Activated CD8-positive, alpha-beta memory T cell treated with anti-CD3 and anti-CD28 coated beads, Interleukin-2, amount 10 ng/mL, durations not matched to agents 7 days and 5 days (primary cell): ENCODE data around the gene PRDM10. TPM values are rescaled to one million over a fixed set of nuclear protein-coding genes. Genes with fewer than 3 reads are reported as not detected.
"Not testable (repeated sequence)": the region's sequence is repeated elsewhere in the genome, so short reads cannot be mapped to it uniquely, and the experiment has no call there.

ENCODE experiments used
- ATAC-seq: fragments of 150-1000 bp; cut with Tn5 transposase; one replicate; pipeline ENCODE4 v1.10.0; 2021; ENCODE audit warnings: moderate library complexity
- CTCF ChIA-PET: fragments of 350-600 bp; sonication (Branson Sonifier 250); formaldehyde crosslinking; loops from one replicate; lab custom pipeline; 2021; ENCODE audit warnings: antibody characterized with exemption; lab: Charles Lee
- DNase-seq: peaks from one replicate; pipeline ENCODE4 v3.0.0-alpha.2; 2020
- H3K27ac Mint-ChIP-seq: one replicate; pipeline ENCODE4 v1.8.0; 2021; ENCODE audit warnings: mild to moderate bottlenecking, mixed read lengths
- H3K27me3 Mint-ChIP-seq: one replicate; pipeline ENCODE4 v1.8.0; 2021; ENCODE audit warnings: mixed read lengths
- H3K36me3 Mint-ChIP-seq: one replicate; pipeline ENCODE4 v1.8.0; 2021; ENCODE audit warnings: mild to moderate bottlenecking, mixed read lengths
- H3K4me1 Mint-ChIP-seq: one replicate; pipeline ENCODE4 v1.8.0; 2021; ENCODE audit warnings: mixed read lengths
- H3K4me3 Mint-ChIP-seq: one replicate; pipeline ENCODE4 v1.8.0; 2021; ENCODE audit warnings: mild to moderate bottlenecking, moderate library complexity, mixed read lengths
- H3K9me3 Mint-ChIP-seq: one replicate; pipeline ENCODE4 v1.8.0; 2022; ENCODE audit warnings: low read depth, mixed read lengths
- total RNA-seq, 2 experiments: library from RNA; stranded (reverse); gene quantifications; one replicate each; pipeline ENCODE4 v1.2.3, GENCODE V29; 2021

The PRDM10 gene
- total RNA-seq, 2 experiments from 2014 or later = 15.7 to 19.2 TPM

GRCh38 chr11:130031945-130032344, 29.3 kb upstream of the PRDM10 start:
- DNase-seq = no peak
- CTCF ChIA-PET = no interaction called here
- Mint-ChIP-seq H3K4me1 (no peaks in the 10 kb centered on the region), H3K36me3 (no peaks in the 10 kb centered on the region), H3K4me3 (no peak overlapping the region), H3K27me3 (peaks cover 6% of the 10 kb centered on the region), H3K27ac (no peak overlapping the region), H3K9me3 (no peaks in the 10 kb centered on the region)
- ATAC-seq = no peak

- CTCF ChIA-PET = no interaction called here
- ATAC-seq (no peak), DNase-seq (no peak)
- H3K36me3 Mint-ChIP-seq = no peaks in the 10 kb centered on the region
- peaks cover 4% of the 10 kb centered on the region for H3K27me3 Mint-ChIP-seq
- H3K27ac Mint-ChIP-seq = no peak overlapping the region
- no peaks in the 10 kb centered on the region for H3K4me1 Mint-ChIP-seq
- H3K4me3 Mint-ChIP-seq = no peak overlapping the region
- H3K9me3 Mint-ChIP-seq = no peaks in the 10 kb centered on the region
Observed at GRCh38 chr11:130031056-130031455, 28.4 kb upstream of the PRDM10 start.

- Mint-ChIP-seq H3K9me3 (no peaks in the 10 kb centered on the region), H3K36me3 (no peaks in the 10 kb centered on the region), H3K4me3 (no peak overlapping the region), H3K4me1 (no peaks in the 10 kb centered on the region), H3K27me3 (peaks cover 9% of the 10 kb centered on the region), H3K27ac (no peak overlapping the region)
- CTCF ChIA-PET = no interaction called here
- no peak for ATAC-seq
- no peak for DNase-seq
Observed at GRCh38 chr11:130029137-130029536, 26.5 kb upstream of the PRDM10 start.

- Mint-ChIP-seq H3K4me1 (no peaks in the 10 kb centered on the region), H3K9me3 (no peaks in the 10 kb centered on the region), H3K27me3 (peaks cover 11% of the 10 kb centered on the region), H3K4me3 (no peak overlapping the region), H3K36me3 (no peaks in the 10 kb centered on the region), H3K27ac (no peak overlapping the region)
- ATAC-seq (no peak), DNase-seq (no peak)
- CTCF ChIA-PET = no interaction called here
Observed at GRCh38 chr11:130025371-130025770, 22.7 kb upstream of the PRDM10 start.

GRCh38 chr11:130024361-130024760, 21.7 kb upstream of the PRDM10 start:
- Mint-ChIP-seq H3K27ac (no peak overlapping the region), H3K4me1 (no peaks in the 10 kb centered on the region)

GRCh38 chr11:130023204-130023603, 20.6 kb upstream of the PRDM10 start:
- peaks cover 11% of the 10 kb centered on the region for H3K27me3 Mint-ChIP-seq
- H3K9me3 Mint-ChIP-seq = no peaks in the 10 kb centered on the region
- DNase-seq = no peak
- ATAC-seq = no peak
- H3K27ac Mint-ChIP-seq = no peak overlapping the region
- H3K4me1 Mint-ChIP-seq = no peaks in the 10 kb centered on the region
- H3K4me3 Mint-ChIP-seq = no peak overlapping the region
- CTCF ChIA-PET = no interaction called here
- H3K36me3 Mint-ChIP-seq = no peaks in the 10 kb centered on the region

More at GRCh38 chr11:130024361-130024760, 21.7 kb upstream of the PRDM10 start:
- ATAC-seq (no peak), DNase-seq (no peak)
- no peaks in the 10 kb centered on the region for H3K9me3 Mint-ChIP-seq
- CTCF ChIA-PET = no interaction called here
- no peak overlapping the region for H3K4me3 Mint-ChIP-seq
- H3K27me3 Mint-ChIP-seq = peaks cover 11% of the 10 kb centered on the region
- no peaks in the 10 kb centered on the region for H3K36me3 Mint-ChIP-seq

GRCh38 chr11:130022799-130023198, 20.2 kb upstream of the PRDM10 start:
- Mint-ChIP-seq H3K36me3 (no peaks in the 10 kb centered on the region), H3K4me3 (no peak overlapping the region), H3K4me1 (no peaks in the 10 kb centered on the region), H3K27ac (no peak overlapping the region), H3K27me3 (peaks cover 11% of the 10 kb centered on the region), H3K9me3 (no peaks in the 10 kb centered on the region)
- CTCF ChIA-PET = no interaction called here
- DNase-seq = no peak
- ATAC-seq = no peak

- H3K27me3 Mint-ChIP-seq = peaks cover 11% of the 10 kb centered on the region
- H3K4me1 Mint-ChIP-seq, CTCF ChIA-PET: not testable (repeated sequence)
Observed at GRCh38 chr11:130021606-130022005, 19.0 kb upstream of the PRDM10 start.

GRCh38 chr11:130020323-130020722, 17.7 kb upstream of the PRDM10 start:
- peaks cover 2% of the 10 kb centered on the region for H3K36me3 Mint-ChIP-seq
- no peaks in the 10 kb centered on the region for H3K4me1 Mint-ChIP-seq
- peaks cover 10% of the 10 kb centered on the region for H3K27me3 Mint-ChIP-seq
- H3K4me3 Mint-ChIP-seq = no peak overlapping the region
- H3K9me3 Mint-ChIP-seq = peaks cover 2% of the 10 kb centered on the region
- no peak for DNase-seq
- ATAC-seq = no peak
- CTCF ChIA-PET = no interaction called here
- H3K27ac Mint-ChIP-seq = no peak overlapping the region

More at GRCh38 chr11:130021606-130022005, 19.0 kb upstream of the PRDM10 start:
- H3K4me3 Mint-ChIP-seq, H3K27ac Mint-ChIP-seq, H3K9me3 Mint-ChIP-seq, ATAC-seq, H3K36me3 Mint-ChIP-seq, DNase-seq: not testable (repeated sequence)

GRCh38 chr11:130015846-130016245, 13.2 kb upstream of the PRDM10 start:
- H3K9me3 Mint-ChIP-seq, ATAC-seq, H3K27ac Mint-ChIP-seq, DNase-seq, CTCF ChIA-PET, H3K4me1 Mint-ChIP-seq, H3K36me3 Mint-ChIP-seq, H3K27me3 Mint-ChIP-seq, H3K4me3 Mint-ChIP-seq: not testable (repeated sequence)

GRCh38 chr11:130008326-130008725, 5.7 kb upstream of the PRDM10 start:
- Mint-ChIP-seq H3K36me3 (no peaks in the 10 kb centered on the region), H3K9me3 (no peaks in the 10 kb centered on the region), H3K4me3 (no peak overlapping the region), H3K4me1 (peaks cover 11% of the 10 kb centered on the region), H3K27me3 (peaks cover 2% of the 10 kb centered on the region), H3K27ac (no peak overlapping the region)
- DNase-seq (no peak), ATAC-seq (no peak)
- CTCF ChIA-PET = no interaction called here

- Mint-ChIP-seq H3K27ac (no peak overlapping the region), H3K4me3 (no peak overlapping the region), H3K4me1 (peaks cover 11% of the 10 kb centered on the region), H3K36me3 (no peaks in the 10 kb centered on the region), H3K27me3 (peaks cover 2% of the 10 kb centered on the region), H3K9me3 (no peaks in the 10 kb centered on the region)
- CTCF ChIA-PET = no interaction called here
- ATAC-seq (no peak), DNase-seq (no peak)
Observed at GRCh38 chr11:130006929-130007328, 4.3 kb upstream of the PRDM10 start.

- H3K27ac Mint-ChIP-seq = peak overlapping the region; percentile 100
- CTCF ChIA-PET = interaction anchor here (0.7 to 2.3 kb wide), 4 partner anchors 9 to 128 kb away, joined by 3 to 12 read pairs (median 6); partner anchors contain the start of gene APLP2
Observed at GRCh38 chr11:130003717-130004001, 1.0 kb upstream of the PRDM10 start.

GRCh38 chr11:130002846-130003716, 446 bp upstream of the PRDM10 start:
- CTCF ChIA-PET = interaction anchor here (0.7 to 2.3 kb wide), 7 partner anchors 10 to 859 kb away, joined by 3 to 12 read pairs (median 4); partner anchors contain the start of gene APLP2
- DNase-seq (peak; percentile 94), ATAC-seq (peak; percentile 79)
- Mint-ChIP-seq H3K4me1 (peaks cover 29% of the 10 kb centered on the region), H3K4me3 (peak overlapping the region; percentile 92), H3K9me3 (no peaks in the 10 kb centered on the region), H3K27me3 (no peaks in the 10 kb centered on the region), H3K36me3 (peaks cover 11% of the 10 kb centered on the region), H3K27ac (peak overlapping the region; percentile 100)

More at GRCh38 chr11:130003717-130004001, 1.0 kb upstream of the PRDM10 start:
- Mint-ChIP-seq H3K4me3 (peak overlapping the region; percentile 92), H3K9me3 (no peaks in the 10 kb centered on the region), H3K4me1 (peaks cover 27% of the 10 kb centered on the region), H3K36me3 (peaks cover 8% of the 10 kb centered on the region), H3K27me3 (no peaks in the 10 kb centered on the region)
- DNase-seq = no peak
- ATAC-seq = no peak
